Peyer's patch (tissue), 4 donors: ENCODE data around the gene TMEM43. TPM values are rescaled to one million over a fixed set of nuclear protein-coding genes. Genes with fewer than 3 reads are reported as not detected.
A peak's percentile ranks its signal among the peaks of the same experiment; 100 is the strongest.

Experiments
- DNase-seq, 3 donors: peaks; one replicate each; pipeline ENCODE4 v3.0.0-alpha.2; 2017 to 2019
- H3K27ac ChIP-seq, 4 donors: fragments of 200-600 bp; sonication (generic); one replicate each; pipeline ENCODE4 v1.5.1; 2016 to 2019
- H3K27me3 ChIP-seq, 2 donors: fragments of 200-600 bp; sonication (generic); one replicate each; pipeline ENCODE4 v1.5.1; 2019
- H3K36me3 ChIP-seq, 3 donors: fragments of 200-600 bp; sonication (generic); one replicate each; pipeline ENCODE4 v1.5.1; 2016 to 2019
- H3K4me1 ChIP-seq, 4 donors: fragments of 200-600 bp; sonication (generic); one replicate each; pipeline ENCODE4 v1.5.1; 2016 to 2019
- H3K4me3 ChIP-seq, 4 donors: fragments of 200-600 bp; sonication (generic); 1 replicate in 3 of 4; 2 replicates in 1 of 4; pipeline ENCODE4 v1.5.1; 2016 to 2019; ENCODE audit warnings: mild to moderate bottlenecking in 1 of 4
- H3K9me3 ChIP-seq, 4 donors: fragments of 200-600 bp; sonication (generic); one replicate each; pipeline ENCODE4 v1.5.1; 2016 to 2019; ENCODE audit warnings: mild to moderate bottlenecking in 1 of 4
- CTCF ChIP-seq, 6 experiments: fragments of 450-650 bp in 4 of 6; fragments of 200-600 bp in 2 of 6; sonication (generic) in 1 of 6; IDR thresholded peaks; one replicate each; pipeline ENCODE4 v1.5.1; 2017 to 2019; ENCODE audit warnings: antibody characterized with exemption in 6 of 6, mild to moderate bottlenecking in 3 of 6, moderate library complexity in 1 of 6
- POLR2A ChIP-seq, 2 donors: fragments of 450-650 bp; IDR thresholded peaks; one replicate each; pipeline ENCODE4 v1.5.1; 2017; ENCODE audit warnings: antibody characterized with exemption in 2 of 2, mild to moderate bottlenecking in 2 of 2, moderate library complexity in 2 of 2
- total RNA-seq, 4 donors: library from RNA; depleted of rRNA; stranded (reverse); fragments of >200 nt; gene quantifications; one replicate each; pipeline ENCODE4 v1.1.0, GENCODE V29; 2016

Gene TMEM43
- total RNA-seq, 4 donors from 2014 or later: 26.6 to 56.5 (median 40.3) TPM

- H3K4me3 ChIP-seq: no peak overlapping the region
- peaks cover 0 to 31% (median 10%) of the 10 kb centered on the region in 4 donors for H3K4me1 ChIP-seq
- TF ChIP-seq POLR2A (IDR thresholded peaks at IDR 0.05) (no peak), CTCF (IDR thresholded peaks at IDR 0.05) (no peak)
- no peaks in the 10 kb centered on the region for H3K27me3 ChIP-seq
- H3K9me3 ChIP-seq: no peaks in the 10 kb centered on the region
- H3K36me3 ChIP-seq: peaks cover 0 to 79% (median 0%) of the 10 kb centered on the region in 3 donors
- H3K27ac ChIP-seq: no peak overlapping the region
- no peak for DNase-seq
These were observed 5.4 kb downstream of the TMEM43 start for GRCh38 chr3:14130230-14130629.

GRCh38 chr3:14130707-14131106 is 5.9 kb downstream of the TMEM43 start:
- H3K4me3 ChIP-seq: no peak overlapping the region

GRCh38 chr3:14131134-14131533 is 6.3 kb downstream of the TMEM43 start:
- TF ChIP-seq CTCF (IDR thresholded peaks at IDR 0.05) (no peak), POLR2A (IDR thresholded peaks at IDR 0.05) (no peak)
- Histone ChIP-seq H3K36me3 (peaks cover 0 to 88% (median 0%) of the 10 kb centered on the region in 3 donors), H3K27me3 (no peaks in the 10 kb centered on the region), H3K9me3 (no peaks in the 10 kb centered on the region), H3K4me1 (peaks cover 0 to 27% (median 4%) of the 10 kb centered on the region in 4 donors), H3K4me3 (no peak overlapping the region), H3K27ac (no peak overlapping the region)
- no peak for DNase-seq

More at GRCh38 chr3:14130707-14131106, 5.9 kb downstream of the TMEM43 start:
- Histone ChIP-seq H3K36me3 (peaks cover 0 to 84% (median 0%) of the 10 kb centered on the region in 3 donors), H3K9me3 (no peaks in the 10 kb centered on the region), H3K27ac (no peak overlapping the region), H3K4me1 (peaks cover 0 to 31% (median 8%) of the 10 kb centered on the region in 4 donors), H3K27me3 (no peaks in the 10 kb centered on the region)
- no peak for DNase-seq
- TF ChIP-seq POLR2A (IDR thresholded peaks at IDR 0.05) (no peak), CTCF (IDR thresholded peaks at IDR 0.05) (no peak)

- no peak for TF ChIP-seq CTCF (IDR thresholded peaks at IDR 0.05)
- no peak for TF ChIP-seq POLR2A (IDR thresholded peaks at IDR 0.05)
- peak overlapping the region in 1 of 4 donors; percentile 53 for H3K27ac ChIP-seq
- peaks cover 0 to 98% (median 0%) of the 10 kb centered on the region in 3 donors for H3K36me3 ChIP-seq
- DNase-seq: no peak
- peaks cover 0 to 25% (median 0%) of the 10 kb centered on the region in 4 donors for H3K4me1 ChIP-seq
- no peaks in the 10 kb centered on the region for H3K27me3 ChIP-seq
- no peak overlapping the region for H3K4me3 ChIP-seq
- H3K9me3 ChIP-seq: no peaks in the 10 kb centered on the region
These were observed 7.3 kb downstream of the TMEM43 start for GRCh38 chr3:14132120-14132519.

GRCh38 chr3:14132689-14133088 is 7.8 kb downstream of the TMEM43 start:
- no peak overlapping the region for H3K4me3 ChIP-seq
- H3K36me3 ChIP-seq: peaks cover 0 to 99% (median 0%) of the 10 kb centered on the region in 3 donors
- DNase-seq: no peak
- H3K27ac ChIP-seq: peak overlapping the region in 2 of 4 donors; percentile 53 to 66
- no peak for TF ChIP-seq POLR2A (IDR thresholded peaks at IDR 0.05)
- no peak for TF ChIP-seq CTCF (IDR thresholded peaks at IDR 0.05)
- no peaks in the 10 kb centered on the region for H3K27me3 ChIP-seq
- no peaks in the 10 kb centered on the region for H3K9me3 ChIP-seq
- peaks cover 0 to 24% (median 0%) of the 10 kb centered on the region in 4 donors for H3K4me1 ChIP-seq
